GM23338 (cell line): ENCODE data around the gene EMC10. TPM values are rescaled to one million over a fixed set of nuclear protein-coding genes. Genes with fewer than 3 reads are reported as not detected.
A peak's percentile ranks its signal among the peaks of the same experiment; 100 is the strongest.

Source experiments
- ATAC-seq: fragments of 200-7000 bp; cut with Tn5 transposase; 3 replicates; pipeline ENCODE4 v1.9.1; 2020
- DNase-seq: peaks from one replicate; pipeline ENCODE4 v3.0.0-alpha.2; 2015; ENCODE audit warnings: low spot score
- H2AFZ ChIP-seq: fragments of 200-600 bp; sonication (generic); 2 replicates; pipeline ENCODE4 v1.8.0; 2016; ENCODE audit warnings: antibody characterized with exemption, mild to moderate bottlenecking, moderate library complexity
- H3F3A ChIP-seq: fragments of 200-600 bp; sonication (generic); replicated peaks from 2 replicates; pipeline ENCODE4 v1.8.0; 2017; ENCODE audit warnings: antibody characterized with exemption, mixed run types, low read depth
- H3K27ac ChIP-seq: fragments of 200-600 bp; sonication (generic); 2 replicates; pipeline ENCODE4 v1.6.1; 2016; ENCODE audit warnings: low read depth
- H3K27me3 ChIP-seq: fragments of 200-600 bp; sonication (generic); 2 replicates; pipeline ENCODE4 v1.8.0; 2016; ENCODE audit warnings: mild to moderate bottlenecking, mixed run types, moderate library complexity; ENCODE audit not compliant: insufficient read depth
- H3K36me3 ChIP-seq: fragments of 200-600 bp; sonication (generic); 2 replicates; pipeline ENCODE4 v1.8.0; 2016; ENCODE audit warnings: mild to moderate bottlenecking; ENCODE audit not compliant: insufficient read depth
- H3K4me1 ChIP-seq: fragments of 200-600 bp; sonication (generic); 2 replicates; pipeline ENCODE4 v1.8.0; 2016; ENCODE audit warnings: mild to moderate bottlenecking, moderate library complexity; ENCODE audit not compliant: insufficient read depth
- H3K4me2 ChIP-seq: fragments of 200-600 bp; sonication (generic); 2 replicates; pipeline ENCODE4 v1.7.1; 2017; ENCODE audit warnings: mixed run types
- H3K4me3 ChIP-seq: fragments of 200-600 bp; sonication (generic); 2 replicates; pipeline ENCODE4 v1.6.1; 2016; ENCODE audit warnings: mixed run types
- H3K79me2 ChIP-seq: fragments of 200-600 bp; sonication (generic); replicated peaks from 2 replicates; pipeline ENCODE4 v1.8.0; 2017; ENCODE audit warnings: mild to moderate bottlenecking; ENCODE audit not compliant: insufficient read depth
- H3K9me2 ChIP-seq: fragments of 200-600 bp; sonication (generic); 2 replicates; pipeline ENCODE4 v1.8.0; 2017; ENCODE audit not compliant: insufficient read depth
- H4K20me1 ChIP-seq: fragments of 200-600 bp; sonication (generic); replicated peaks from 2 replicates; pipeline ENCODE4 v1.8.0; 2017; ENCODE audit warnings: mild to moderate bottlenecking; ENCODE audit not compliant: insufficient read depth
- H3K27ac Mint-ChIP-seq: 2 replicates; pipeline ENCODE4 v1.8.0; 2020; ENCODE audit warnings: inconsistent platforms, mild to moderate bottlenecking, moderate library complexity, mixed read lengths
- H3K27me3 Mint-ChIP-seq: 3 replicates; pipeline ENCODE4 v1.8.0; 2022; ENCODE audit warnings: low read depth, mild to moderate bottlenecking, moderate library complexity, mixed read lengths, inconsistent platforms; ENCODE audit not compliant: insufficient read depth, poor library complexity
- H3K36me3 Mint-ChIP-seq: 3 replicates; pipeline ENCODE4 v1.8.0; 2021; ENCODE audit warnings: low read depth, mild to moderate bottlenecking, inconsistent platforms, moderate library complexity, mixed read lengths
- H3K4me1 Mint-ChIP-seq: 3 replicates; pipeline ENCODE4 v1.8.0; 2020; ENCODE audit warnings: mild to moderate bottlenecking, inconsistent platforms, mixed read lengths
- H3K4me3 Mint-ChIP-seq: 3 replicates; pipeline ENCODE4 v1.8.0; 2021; ENCODE audit warnings: moderate library complexity, mild to moderate bottlenecking, inconsistent platforms, mixed read lengths
- H3K9me3 Mint-ChIP-seq: 3 replicates; pipeline ENCODE4 v1.8.0; 2020; ENCODE audit warnings: moderate library complexity, mild to moderate bottlenecking, inconsistent platforms, mixed read lengths
- CREB1 ChIP-seq: fragments of 250-450 bp; sonication (Bioruptor Pico); IDR thresholded peaks from 2 replicates; pipeline ENCODE4 v1.5.0; 2020; ENCODE audit warnings: low read depth, mild to moderate bottlenecking, moderate library complexity
- EZH2phosphoT487 ChIP-seq: fragments of 200-600 bp; sonication (generic); IDR thresholded peaks from one replicate; pipeline ENCODE4 v1.8.1; 2018; ENCODE audit warnings: antibody characterized with exemption; ENCODE audit not compliant: unreplicated experiment
- NANOG ChIP-seq: IDR thresholded peaks from 2 replicates; pipeline ENCODE4 v1.6.1; 2016; ENCODE audit warnings: antibody characterized with exemption, borderline replicate concordance
- STAT1 ChIP-seq: IDR thresholded peaks from one replicate; pipeline ENCODE4 v1.6.1; 2016; ENCODE audit warnings: antibody characterized with exemption; ENCODE audit not compliant: unreplicated experiment
- ZNF114 ChIP-seq: fragments of 250-450 bp; sonication (Bioruptor Pico); IDR thresholded peaks from 2 replicates; pipeline ENCODE4 v1.5.0; 2020; ENCODE audit warnings: mild to moderate bottlenecking, moderate library complexity
- ZNF331 ChIP-seq: fragments of 250-450 bp; sonication (Bioruptor Pico); IDR thresholded peaks from 2 replicates; pipeline ENCODE4 v1.5.0; 2020; ENCODE audit warnings: low read depth, mild to moderate bottlenecking, moderate library complexity
- polyA plus RNA-seq: library from polyadenylated mRNA; unstranded; fragments of >200 nt; fragmentation: Nextera tagmentation; extraction: Ambion mirVana; gene quantifications from 2 replicates; pipeline ENCODE4 v1.2.1, GENCODE V29; 2016
- total RNA-seq: library from RNA; depleted of rRNA; stranded (reverse); fragments of >200 nt; shearing (Covaris generic); gene quantifications from 2 replicates; pipeline ENCODE4 v1.2.3, GENCODE V29; 2014
- TF ChIP-seq, protein P1 (sequence below), 2 experiments: fragments of 200-600 bp in 1 of 2; sonication (generic) in 1 of 2; conservative IDR thresholded peaks; 2 replicates each; pipeline versions ENCODE4 v1.5.1 to v1.6.1; 2016 to 2017; ENCODE audit warnings: antibody characterized with exemption in 2 of 2, low read depth in 2 of 2, mild to moderate bottlenecking in 2 of 2, moderate library complexity in 1 of 2
- TF ChIP-seq, protein P2 (sequence below): IDR thresholded peaks from 2 replicates; pipeline ENCODE4 v1.6.1; 2016; ENCODE audit warnings: antibody characterized with exemption
- TF ChIP-seq, protein P3 (sequence below): fragments of 250-450 bp; sonication (Bioruptor Pico); IDR thresholded peaks from 2 replicates; pipeline ENCODE4 v1.5.0; 2020; ENCODE audit warnings: mild to moderate bottlenecking, moderate library complexity
- TF ChIP-seq, protein P4 (sequence below): IDR thresholded peaks from one replicate; pipeline ENCODE4 v1.6.1; 2018; ENCODE audit warnings: antibody characterized with exemption; ENCODE audit not compliant: unreplicated experiment

The EMC10 gene
- total and polyA plus RNA-seq, 2 experiments from 2014 or later, result 24.8 to 113 TPM

DNA sequence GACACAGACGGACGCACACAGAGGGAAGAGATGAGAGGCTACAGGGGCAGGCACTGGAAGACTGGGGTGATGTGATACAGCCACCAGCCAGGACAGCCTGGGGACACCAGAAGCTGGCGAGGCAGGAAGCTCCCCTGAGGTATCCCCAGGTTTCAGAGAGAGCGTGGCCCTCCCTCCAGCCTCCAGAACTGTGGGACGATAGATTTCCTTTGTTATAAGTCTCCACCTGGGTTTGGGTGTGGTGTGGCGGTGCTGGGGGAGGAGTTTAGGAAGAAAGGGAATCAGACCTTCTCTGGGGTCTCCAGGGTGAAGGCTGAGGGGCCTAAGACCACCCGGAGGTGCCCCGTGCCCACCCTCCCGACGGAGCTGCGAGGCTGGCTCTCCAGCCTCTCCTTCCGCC, 40.1 kb downstream of the EMC10 start:
- H3K4me2 ChIP-seq, result peak overlapping the region; percentile 71
- no peaks in the 10 kb centered on the region for H3K9me2 ChIP-seq
- no peak overlapping the region for H3K27ac ChIP-seq
- peak overlapping the region; percentile 72; the same call in 1 of the 2 replicates for H2AFZ ChIP-seq
- no peaks in the 10 kb centered on the region for H3F3A ChIP-seq
- no peaks in the 10 kb centered on the region for H4K20me1 ChIP-seq
- peak; percentile 63 for DNase-seq
- H3K4me1 ChIP-seq, result peaks cover 6% of the 10 kb centered on the region; the same call in 1 of the 2 replicates
- peaks cover 86% of the 10 kb centered on the region for H3K9me3 Mint-ChIP-seq
- no peaks in the 10 kb centered on the region for H3K79me2 ChIP-seq
- H3K27ac Mint-ChIP-seq, result no peak overlapping the region
- peaks cover 11% of the 10 kb centered on the region for H3K27me3 Mint-ChIP-seq
- peak overlapping the region; percentile 47 for H3K4me3 ChIP-seq
- TF ChIP-seq, protein P1, sequence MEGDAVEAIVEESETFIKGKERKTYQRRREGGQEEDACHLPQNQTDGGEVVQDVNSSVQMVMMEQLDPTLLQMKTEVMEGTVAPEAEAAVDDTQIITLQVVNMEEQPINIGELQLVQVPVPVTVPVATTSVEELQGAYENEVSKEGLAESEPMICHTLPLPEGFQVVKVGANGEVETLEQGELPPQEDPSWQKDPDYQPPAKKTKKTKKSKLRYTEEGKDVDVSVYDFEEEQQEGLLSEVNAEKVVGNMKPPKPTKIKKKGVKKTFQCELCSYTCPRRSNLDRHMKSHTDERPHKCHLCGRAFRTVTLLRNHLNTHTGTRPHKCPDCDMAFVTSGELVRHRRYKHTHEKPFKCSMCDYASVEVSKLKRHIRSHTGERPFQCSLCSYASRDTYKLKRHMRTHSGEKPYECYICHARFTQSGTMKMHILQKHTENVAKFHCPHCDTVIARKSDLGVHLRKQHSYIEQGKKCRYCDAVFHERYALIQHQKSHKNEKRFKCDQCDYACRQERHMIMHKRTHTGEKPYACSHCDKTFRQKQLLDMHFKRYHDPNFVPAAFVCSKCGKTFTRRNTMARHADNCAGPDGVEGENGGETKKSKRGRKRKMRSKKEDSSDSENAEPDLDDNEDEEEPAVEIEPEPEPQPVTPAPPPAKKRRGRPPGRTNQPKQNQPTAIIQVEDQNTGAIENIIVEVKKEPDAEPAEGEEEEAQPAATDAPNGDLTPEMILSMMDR (conservative IDR thresholded peaks at IDR 0.05; ENCODE audit: low read depth in 2 of 2), result no peak
- TF ChIP-seq CREB1 (CRISPR knock-in tag) (no peak), NANOG (no peak), STAT1 (no peak), ZNF331 (CRISPR knock-in tag) (no peak), ZNF114 (no peak), EZH2phosphoT487 (no peak)
- TF ChIP-seq, protein P2, sequence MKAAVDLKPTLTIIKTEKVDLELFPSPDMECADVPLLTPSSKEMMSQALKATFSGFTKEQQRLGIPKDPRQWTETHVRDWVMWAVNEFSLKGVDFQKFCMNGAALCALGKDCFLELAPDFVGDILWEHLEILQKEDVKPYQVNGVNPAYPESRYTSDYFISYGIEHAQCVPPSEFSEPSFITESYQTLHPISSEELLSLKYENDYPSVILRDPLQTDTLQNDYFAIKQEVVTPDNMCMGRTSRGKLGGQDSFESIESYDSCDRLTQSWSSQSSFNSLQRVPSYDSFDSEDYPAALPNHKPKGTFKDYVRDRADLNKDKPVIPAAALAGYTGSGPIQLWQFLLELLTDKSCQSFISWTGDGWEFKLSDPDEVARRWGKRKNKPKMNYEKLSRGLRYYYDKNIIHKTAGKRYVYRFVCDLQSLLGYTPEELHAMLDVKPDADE, result no peak
- TF ChIP-seq, protein P3, sequence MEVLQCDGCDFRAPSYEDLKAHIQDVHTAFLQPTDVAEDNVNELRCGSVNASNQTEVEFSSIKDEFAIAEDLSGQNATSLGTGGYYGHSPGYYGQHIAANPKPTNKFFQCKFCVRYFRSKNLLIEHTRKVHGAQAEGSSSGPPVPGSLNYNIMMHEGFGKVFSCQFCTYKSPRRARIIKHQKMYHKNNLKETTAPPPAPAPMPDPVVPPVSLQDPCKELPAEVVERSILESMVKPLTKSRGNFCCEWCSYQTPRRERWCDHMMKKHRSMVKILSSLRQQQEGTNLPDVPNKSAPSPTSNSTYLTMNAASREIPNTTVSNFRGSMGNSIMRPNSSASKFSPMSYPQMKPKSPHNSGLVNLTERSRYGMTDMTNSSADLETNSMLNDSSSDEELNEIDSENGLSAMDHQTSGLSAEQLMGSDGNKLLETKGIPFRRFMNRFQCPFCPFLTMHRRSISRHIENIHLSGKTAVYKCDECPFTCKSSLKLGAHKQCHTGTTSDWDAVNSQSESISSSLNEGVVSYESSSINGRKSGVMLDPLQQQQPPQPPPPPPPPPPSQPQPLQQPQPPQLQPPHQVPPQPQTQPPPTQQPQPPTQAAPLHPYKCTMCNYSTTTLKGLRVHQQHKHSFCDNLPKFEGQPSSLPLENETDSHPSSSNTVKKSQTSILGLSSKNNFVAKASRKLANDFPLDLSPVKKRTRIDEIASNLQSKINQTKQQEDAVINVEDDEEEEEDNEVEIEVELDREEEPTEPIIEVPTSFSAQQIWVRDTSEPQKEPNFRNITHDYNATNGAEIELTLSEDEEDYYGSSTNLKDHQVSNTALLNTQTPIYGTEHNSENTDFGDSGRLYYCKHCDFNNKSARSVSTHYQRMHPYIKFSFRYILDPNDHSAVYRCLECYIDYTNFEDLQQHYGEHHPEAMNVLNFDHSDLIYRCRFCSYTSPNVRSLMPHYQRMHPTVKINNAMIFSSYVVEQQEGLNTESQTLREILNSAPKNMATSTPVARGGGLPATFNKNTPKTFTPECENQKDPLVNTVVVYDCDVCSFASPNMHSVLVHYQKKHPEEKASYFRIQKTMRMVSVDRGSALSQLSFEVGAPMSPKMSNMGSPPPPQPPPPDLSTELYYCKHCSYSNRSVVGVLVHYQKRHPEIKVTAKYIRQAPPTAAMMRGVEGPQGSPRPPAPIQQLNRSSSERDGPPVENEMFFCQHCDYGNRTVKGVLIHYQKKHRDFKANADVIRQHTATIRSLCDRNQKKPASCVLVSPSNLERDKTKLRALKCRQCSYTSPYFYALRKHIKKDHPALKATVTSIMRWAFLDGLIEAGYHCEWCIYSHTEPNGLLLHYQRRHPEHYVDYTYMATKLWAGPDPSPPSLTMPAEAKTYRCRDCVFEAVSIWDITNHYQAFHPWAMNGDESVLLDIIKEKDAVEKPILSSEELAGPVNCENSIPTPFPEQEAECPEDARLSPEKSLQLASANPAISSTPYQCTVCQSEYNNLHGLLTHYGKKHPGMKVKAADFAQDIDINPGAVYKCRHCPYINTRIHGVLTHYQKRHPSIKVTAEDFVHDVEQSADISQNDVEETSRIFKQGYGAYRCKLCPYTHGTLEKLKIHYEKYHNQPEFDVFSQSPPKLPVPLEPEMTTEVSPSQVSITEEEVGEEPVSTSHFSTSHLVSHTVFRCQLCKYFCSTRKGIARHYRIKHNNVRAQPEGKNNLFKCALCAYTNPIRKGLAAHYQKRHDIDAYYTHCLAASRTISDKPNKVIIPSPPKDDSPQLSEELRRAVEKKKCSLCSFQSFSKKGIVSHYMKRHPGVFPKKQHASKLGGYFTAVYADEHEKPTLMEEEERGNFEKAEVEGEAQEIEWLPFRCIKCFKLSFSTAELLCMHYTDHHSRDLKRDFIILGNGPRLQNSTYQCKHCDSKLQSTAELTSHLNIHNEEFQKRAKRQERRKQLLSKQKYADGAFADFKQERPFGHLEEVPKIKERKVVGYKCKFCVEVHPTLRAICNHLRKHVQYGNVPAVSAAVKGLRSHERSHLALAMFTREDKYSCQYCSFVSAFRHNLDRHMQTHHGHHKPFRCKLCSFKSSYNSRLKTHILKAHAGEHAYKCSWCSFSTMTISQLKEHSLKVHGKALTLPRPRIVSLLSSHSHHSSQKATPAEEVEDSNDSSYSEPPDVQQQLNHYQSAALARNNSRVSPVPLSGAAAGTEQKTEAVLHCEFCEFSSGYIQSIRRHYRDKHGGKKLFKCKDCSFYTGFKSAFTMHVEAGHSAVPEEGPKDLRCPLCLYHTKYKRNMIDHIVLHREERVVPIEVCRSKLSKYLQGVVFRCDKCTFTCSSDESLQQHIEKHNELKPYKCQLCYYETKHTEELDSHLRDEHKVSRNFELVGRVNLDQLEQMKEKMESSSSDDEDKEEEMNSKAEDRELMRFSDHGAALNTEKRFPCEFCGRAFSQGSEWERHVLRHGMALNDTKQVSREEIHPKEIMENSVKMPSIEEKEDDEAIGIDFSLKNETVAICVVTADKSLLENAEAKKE (CRISPR knock-in tag), result no peak
- TF ChIP-seq, protein P4, sequence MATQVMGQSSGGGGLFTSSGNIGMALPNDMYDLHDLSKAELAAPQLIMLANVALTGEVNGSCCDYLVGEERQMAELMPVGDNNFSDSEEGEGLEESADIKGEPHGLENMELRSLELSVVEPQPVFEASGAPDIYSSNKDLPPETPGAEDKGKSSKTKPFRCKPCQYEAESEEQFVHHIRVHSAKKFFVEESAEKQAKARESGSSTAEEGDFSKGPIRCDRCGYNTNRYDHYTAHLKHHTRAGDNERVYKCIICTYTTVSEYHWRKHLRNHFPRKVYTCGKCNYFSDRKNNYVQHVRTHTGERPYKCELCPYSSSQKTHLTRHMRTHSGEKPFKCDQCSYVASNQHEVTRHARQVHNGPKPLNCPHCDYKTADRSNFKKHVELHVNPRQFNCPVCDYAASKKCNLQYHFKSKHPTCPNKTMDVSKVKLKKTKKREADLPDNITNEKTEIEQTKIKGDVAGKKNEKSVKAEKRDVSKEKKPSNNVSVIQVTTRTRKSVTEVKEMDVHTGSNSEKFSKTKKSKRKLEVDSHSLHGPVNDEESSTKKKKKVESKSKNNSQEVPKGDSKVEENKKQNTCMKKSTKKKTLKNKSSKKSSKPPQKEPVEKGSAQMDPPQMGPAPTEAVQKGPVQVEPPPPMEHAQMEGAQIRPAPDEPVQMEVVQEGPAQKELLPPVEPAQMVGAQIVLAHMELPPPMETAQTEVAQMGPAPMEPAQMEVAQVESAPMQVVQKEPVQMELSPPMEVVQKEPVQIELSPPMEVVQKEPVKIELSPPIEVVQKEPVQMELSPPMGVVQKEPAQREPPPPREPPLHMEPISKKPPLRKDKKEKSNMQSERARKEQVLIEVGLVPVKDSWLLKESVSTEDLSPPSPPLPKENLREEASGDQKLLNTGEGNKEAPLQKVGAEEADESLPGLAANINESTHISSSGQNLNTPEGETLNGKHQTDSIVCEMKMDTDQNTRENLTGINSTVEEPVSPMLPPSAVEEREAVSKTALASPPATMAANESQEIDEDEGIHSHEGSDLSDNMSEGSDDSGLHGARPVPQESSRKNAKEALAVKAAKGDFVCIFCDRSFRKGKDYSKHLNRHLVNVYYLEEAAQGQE, result no peak
- peaks cover 12% of the 10 kb centered on the region for H3K27me3 ChIP-seq
- no peak for ATAC-seq
- H3K36me3 Mint-ChIP-seq, result peaks cover 23% of the 10 kb centered on the region
- H3K4me1 Mint-ChIP-seq, result no peaks in the 10 kb centered on the region
- H3K4me3 Mint-ChIP-seq, result no peak overlapping the region
- no peaks in the 10 kb centered on the region for H3K36me3 ChIP-seq
